Stimulated activated CD8-positive, alpha-beta memory T cell treated with anti-CD3 and anti-CD28 coated beads, Interleukin-7, amount 100 ng/mL, for 1 hour (primary cell): ENCODE measurements around the gene VEGFC.

Source experiments
- DNase-seq, 2 donors: peaks; one replicate each; pipeline ENCODE4 v3.0.0-alpha.2; 2020; ENCODE audit warnings: low read depth in 2 of 2

The VEGFC gene

DNA sequence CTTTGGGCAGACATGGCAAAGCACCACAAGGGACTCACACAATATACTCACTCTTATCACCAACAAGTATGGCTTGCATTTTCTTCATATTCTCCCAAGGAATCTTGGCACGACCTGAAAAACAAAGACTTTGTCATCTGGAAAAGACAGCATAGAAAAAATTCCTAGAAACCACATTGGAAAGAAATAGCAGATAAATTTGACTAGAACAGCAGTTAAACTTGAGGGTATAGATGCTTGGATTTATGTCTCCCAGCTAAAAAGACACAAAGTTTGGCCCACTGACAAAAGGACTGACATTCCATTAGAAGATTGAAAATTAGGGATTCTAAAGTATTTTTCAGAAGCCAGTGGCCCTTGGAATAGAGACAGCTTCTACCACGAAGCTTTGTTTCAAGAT, 6.9 kb upstream of the VEGFC start:
- no peak for DNase-seq

- DNase-seq, result no peak
Measured at GRCh38 chr4:176798540-176798939, 5.8 kb upstream of the VEGFC start.

GRCh38 chr4:176795441-176795840, 2.7 kb upstream of the VEGFC start:
- DNase-seq, result no peak

DNA sequence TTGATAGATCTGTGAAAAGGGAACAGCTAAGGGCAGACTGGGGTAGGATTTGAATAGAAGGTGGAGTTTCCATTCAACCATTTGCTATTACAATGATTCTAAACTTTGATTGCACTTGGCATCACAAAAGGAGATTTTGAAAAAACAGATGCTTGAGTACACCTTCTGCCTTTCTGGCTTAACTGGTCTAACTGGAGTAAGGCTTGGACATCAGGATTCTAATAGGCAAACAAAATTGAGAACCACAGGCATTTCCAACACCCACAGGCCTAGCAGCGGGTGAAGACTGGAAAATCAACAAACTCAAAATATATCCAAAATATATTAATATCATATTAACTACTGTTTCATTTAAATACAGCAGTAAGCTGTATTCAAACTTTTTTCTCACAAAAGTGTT, 1.9 kb upstream of the VEGFC start:
- no peak for DNase-seq

DNA sequence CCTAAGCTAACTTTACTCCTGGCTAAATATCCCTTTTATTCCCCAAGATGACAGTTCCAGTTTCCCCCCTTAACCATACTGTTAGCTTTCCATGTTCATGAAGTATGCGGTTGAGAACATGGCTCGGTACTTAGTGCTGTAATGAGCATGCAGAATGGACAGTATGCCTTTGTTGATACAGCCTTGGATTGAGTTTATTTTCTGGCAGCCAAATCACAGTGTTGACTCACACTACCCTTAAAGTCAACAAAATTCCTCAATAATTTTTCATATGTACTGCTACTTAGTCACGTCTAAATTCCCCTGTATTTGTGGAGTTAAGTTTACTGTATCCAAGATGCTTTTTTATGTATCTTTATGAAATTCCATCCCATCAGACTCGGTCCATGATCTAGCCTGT, 1.4 kb upstream of the VEGFC start:
- DNase-seq, result no peak

DNA sequence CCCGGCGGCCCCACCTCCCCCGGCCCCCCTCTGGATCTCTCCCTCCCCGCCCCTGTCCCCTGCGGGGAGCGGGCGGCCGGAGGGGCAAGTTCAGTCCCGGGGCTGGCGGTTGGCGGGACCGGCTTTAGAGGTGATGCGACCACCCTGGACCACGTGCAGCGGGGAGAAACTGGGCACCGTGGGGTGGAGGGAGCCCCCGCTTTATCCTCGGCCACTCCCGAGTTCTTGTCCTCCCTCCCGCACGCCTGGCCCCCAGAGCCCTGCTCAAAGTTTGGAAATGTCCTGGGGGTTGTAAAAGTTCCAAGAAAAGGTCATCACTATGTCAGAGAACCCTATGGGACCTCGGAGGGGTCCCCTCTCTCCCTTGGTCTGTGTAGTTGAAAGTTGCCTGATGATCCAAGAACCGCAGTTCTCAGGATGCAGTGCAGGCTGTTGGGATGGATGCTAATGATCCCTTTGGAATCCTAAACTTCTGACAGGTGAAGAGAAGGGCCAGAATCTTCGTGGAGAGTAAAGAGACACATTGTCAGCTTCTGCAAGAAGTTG, 411 bp upstream of the VEGFC start:
- DNase-seq, result no peak

- DNase-seq, result no peak
Measured at GRCh38 chr4:176791591-176792325, 964 bp downstream of the VEGFC start.

- DNase-seq, result no peak
Measured at GRCh38 chr4:176790398-176790797, 2.3 kb downstream of the VEGFC start.

DNA sequence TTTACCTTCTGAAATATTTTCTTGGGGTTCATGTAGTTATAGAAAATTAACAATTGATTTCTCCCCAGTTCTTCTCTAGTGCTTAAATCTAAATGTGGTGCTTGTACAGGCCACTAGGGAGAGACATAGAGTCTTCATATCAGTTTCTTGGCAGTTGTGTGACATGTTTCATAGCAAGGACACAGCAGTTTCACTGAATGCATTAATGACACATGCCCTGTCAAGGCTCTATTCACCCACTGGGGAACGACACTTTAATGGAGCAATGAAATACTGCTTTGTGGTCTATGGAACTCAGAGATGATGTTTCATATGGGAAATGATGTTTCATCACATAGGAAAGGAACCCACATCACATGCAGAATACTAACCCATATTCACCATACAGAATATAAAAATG, 2.8 kb downstream of the VEGFC start:
- no peak for DNase-seq

DNA sequence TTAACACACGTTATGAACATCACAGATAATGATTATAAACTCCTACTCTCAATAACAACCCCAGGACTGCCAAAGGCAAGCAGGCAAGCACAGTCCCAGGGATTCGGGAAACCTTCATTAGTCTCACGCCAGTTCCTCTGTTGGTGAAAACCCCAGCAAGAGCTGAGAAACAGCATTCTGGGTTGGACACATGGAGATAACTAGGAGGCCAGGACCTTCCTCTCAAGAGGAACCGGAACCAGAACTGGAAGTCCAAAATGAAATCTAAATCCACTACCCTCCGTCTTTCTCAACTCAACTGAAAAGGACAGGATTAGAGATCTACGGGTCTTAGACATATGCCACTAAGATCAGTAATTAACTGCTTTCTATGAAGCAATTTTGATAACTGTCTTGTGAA, 3.8 kb downstream of the VEGFC start:
- DNase-seq, result no peak

GRCh38 chr4:176788248-176788647, 4.5 kb downstream of the VEGFC start:
- DNase-seq, result no peak

DNA sequence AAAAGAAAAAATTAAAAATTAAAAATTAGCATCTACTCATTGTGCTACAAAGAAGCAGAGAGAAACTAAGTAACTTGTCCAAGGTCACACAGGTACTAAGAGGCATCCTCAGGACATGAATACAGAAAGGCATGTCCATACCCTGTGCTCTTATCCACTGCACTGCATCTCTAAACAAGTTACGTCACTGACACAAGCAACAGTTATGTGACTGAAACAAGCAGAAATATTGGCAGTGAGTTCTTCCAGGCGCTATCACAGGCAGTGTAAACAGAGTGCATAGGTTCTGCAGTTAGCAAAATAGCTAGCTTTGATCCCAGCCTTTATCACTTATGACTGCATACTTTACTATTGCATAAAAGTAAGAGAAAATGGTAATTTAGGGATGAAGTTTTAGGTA, 7.9 kb downstream of the VEGFC start:
- DNase-seq, result no peak

- no peak for DNase-seq
Measured at GRCh38 chr4:176782794-176783193, 9.9 kb downstream of the VEGFC start.

- no peak for DNase-seq
Measured at GRCh38 chr4:176782191-176782590, 10.5 kb downstream of the VEGFC start.

DNA sequence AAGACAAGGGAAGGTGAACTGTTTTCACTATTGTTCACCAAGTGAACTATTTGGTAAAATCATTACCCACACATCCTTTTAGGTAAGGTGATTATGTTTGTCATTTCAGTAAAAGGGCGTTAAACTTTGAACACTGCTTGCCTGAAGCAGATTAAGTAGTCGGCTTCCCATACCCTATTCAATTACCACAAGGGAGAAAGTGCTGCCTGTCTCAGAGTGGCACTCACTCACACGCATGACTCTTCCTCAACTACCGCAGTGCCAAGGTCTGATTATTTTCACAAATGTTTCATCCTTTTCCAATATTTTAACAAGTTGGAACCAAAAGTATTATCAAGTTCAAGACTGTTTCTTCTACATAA, 11.0 kb downstream of the VEGFC start:
- DNase-seq, result no peak

- no peak for DNase-seq
Measured at GRCh38 chr4:176780995-176781738, 11.6 kb downstream of the VEGFC start.

GRCh38 chr4:176779421-176779820, 13.3 kb downstream of the VEGFC start:
- no peak for DNase-seq

GRCh38 chr4:176778491-176778890, 14.2 kb downstream of the VEGFC start:
- no peak for DNase-seq

DNA sequence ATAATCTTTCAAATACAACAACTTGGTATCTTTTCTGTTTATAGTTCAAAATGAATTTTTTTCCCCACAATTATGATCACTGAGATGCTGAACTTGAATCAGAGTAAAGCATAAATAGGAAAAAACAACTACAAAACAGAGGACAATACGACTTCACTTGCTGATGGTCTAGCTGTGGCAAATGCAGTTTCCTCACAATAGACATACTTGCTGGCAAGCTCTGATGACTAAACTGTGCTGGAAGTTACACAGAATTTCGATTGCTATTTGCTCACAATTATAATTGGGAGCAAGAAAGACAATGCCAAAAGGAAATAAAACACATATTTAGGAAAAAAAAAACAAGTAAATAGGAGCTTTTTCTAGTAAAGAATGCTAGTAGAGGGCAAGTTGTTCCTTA, 14.7 kb downstream of the VEGFC start:
- DNase-seq, result no peak

DNA sequence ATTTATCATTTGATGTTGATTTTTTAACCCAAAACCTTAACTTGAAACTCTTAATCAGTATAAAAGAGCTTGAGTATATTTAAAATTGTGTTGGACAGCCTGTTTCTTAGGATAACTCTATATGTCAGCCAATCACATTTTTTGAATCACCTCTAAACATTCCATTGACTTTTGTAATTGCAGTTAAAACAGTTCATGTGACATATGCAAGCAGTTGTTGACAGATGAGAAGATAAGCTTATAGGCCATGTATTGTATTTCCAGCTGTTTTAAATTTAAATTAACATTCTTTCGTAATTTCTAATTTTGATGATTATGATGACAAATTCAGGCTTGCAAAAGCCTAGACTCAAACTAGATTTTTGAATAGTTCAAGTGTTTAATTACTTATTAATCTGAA, 17.4 kb downstream of the VEGFC start:
- DNase-seq, result no peak

- DNase-seq, result no peak
Measured at GRCh38 chr4:176774852-176775251, 17.9 kb downstream of the VEGFC start.

GRCh38 chr4:176769514-176769913, 23.2 kb downstream of the VEGFC start:
- DNase-seq, result no peak

DNA sequence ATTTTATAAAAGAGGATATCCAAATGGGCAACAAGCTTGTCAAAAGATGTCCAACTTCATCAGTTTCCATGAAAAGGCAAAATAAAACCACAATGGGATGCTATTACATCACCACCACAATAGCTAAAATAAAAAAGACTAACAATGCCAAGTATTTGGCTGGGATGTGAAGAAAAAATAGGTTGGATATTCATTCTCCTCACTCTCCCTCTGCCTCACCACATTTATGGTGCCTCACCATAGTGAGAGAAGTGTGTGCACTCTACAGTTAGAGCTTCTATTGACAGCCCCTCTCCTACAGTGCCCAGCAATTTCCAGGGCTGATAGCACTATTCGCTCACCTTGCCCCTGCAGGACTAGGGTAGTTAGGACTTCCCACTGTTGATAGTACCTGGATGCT, 25.5 kb downstream of the VEGFC start:
- no peak for DNase-seq
